ENCODE measurements around the gene CA6. TPM values are rescaled to one million over a fixed set of nuclear protein-coding genes. Genes with fewer than 3 reads are reported as not detected.
"Not testable (repeated sequence)": the region's sequence is repeated elsewhere in the genome, so short reads cannot be mapped to it uniquely, and the experiment has no call there.

CA6 gene
- total and polyA plus RNA-seq, 12 donors = 0.17 TPM; not detected in 11

DNA sequence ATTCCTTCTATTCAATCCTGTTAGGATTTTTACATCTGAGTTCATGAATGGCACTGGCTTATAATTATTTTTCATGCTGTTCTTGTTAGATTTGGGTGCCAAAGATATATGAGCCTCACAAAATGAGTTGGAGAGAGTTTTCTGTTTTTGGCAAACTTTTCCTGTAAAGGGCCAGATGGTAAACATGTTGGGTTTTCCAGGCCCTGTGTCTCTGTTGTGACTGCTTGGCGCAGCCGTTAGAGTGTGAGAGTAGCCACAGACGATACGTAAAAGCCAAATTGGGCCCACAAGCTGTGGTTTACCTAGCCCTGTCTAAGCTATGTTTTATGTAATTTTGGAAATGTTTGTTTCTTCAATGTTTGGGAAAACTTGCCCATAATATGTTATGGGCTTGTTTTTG lies 15.6 kb upstream of the CA6 start:
- DNase-seq = no peak
- TF ChIP-seq, protein P1, sequence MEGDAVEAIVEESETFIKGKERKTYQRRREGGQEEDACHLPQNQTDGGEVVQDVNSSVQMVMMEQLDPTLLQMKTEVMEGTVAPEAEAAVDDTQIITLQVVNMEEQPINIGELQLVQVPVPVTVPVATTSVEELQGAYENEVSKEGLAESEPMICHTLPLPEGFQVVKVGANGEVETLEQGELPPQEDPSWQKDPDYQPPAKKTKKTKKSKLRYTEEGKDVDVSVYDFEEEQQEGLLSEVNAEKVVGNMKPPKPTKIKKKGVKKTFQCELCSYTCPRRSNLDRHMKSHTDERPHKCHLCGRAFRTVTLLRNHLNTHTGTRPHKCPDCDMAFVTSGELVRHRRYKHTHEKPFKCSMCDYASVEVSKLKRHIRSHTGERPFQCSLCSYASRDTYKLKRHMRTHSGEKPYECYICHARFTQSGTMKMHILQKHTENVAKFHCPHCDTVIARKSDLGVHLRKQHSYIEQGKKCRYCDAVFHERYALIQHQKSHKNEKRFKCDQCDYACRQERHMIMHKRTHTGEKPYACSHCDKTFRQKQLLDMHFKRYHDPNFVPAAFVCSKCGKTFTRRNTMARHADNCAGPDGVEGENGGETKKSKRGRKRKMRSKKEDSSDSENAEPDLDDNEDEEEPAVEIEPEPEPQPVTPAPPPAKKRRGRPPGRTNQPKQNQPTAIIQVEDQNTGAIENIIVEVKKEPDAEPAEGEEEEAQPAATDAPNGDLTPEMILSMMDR (IDR thresholded peaks at IDR 0.05) = no peak
- TF ChIP-seq POLR2A (IDR thresholded peaks at IDR 0.05) = no peak
- H3K27ac ChIP-seq = no peak overlapping the region
- no peaks in the 10 kb centered on the region for H3K36me3 ChIP-seq (replicated peaks in 1 of 2)
- H3K4me3 ChIP-seq = no peak overlapping the region
- 77 to 90% (median 86%) methylated on average over 4 of the region's 4 CpGs for WGBS, 4 donors
- H3K27me3 ChIP-seq = no peaks in the 10 kb centered on the region
- H3K4me1 ChIP-seq (replicated peaks in 1 of 2) = no peaks in the 10 kb centered on the region
- intact Hi-C loops (cut with DNase I) = no loop called here
- H3K9me3 ChIP-seq (replicated peaks in 1 of 3) = no peaks in the 10 kb centered on the region

DNA sequence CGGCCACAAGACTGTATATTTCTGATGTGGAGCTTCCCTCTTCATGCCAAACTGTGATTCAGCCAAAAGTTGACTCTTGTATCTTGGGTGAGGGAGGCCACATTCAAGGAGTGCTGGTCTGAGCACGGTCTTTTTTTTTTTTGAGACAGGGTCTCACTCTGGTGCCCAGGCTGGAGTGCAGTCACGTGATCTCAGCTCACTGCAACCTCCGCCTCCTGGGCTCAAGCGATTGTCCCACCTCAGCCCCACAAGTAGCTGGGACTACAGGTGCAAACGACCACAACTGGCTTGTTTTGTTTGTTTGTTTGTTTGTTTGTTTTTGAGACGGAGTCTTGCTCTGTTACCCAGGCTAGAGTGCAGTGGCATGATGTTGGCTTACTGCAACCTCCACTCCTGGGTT lies 8.6 kb upstream of the CA6 start:
- H3K27me3 ChIP-seq; H3K27ac ChIP-seq; H3K9me3 ChIP-seq (replicated peaks in 1 of 3); H3K4me3 ChIP-seq; H3K36me3 ChIP-seq (replicated peaks in 1 of 2); DNase-seq; H3K4me1 ChIP-seq (replicated peaks in 1 of 2); intact Hi-C loops (cut with DNase I): not testable (repeated sequence)
- WGBS, 4 donors = 89 to 93% (median 89%) methylated on average over 7 of the region's 7 CpGs

DNA sequence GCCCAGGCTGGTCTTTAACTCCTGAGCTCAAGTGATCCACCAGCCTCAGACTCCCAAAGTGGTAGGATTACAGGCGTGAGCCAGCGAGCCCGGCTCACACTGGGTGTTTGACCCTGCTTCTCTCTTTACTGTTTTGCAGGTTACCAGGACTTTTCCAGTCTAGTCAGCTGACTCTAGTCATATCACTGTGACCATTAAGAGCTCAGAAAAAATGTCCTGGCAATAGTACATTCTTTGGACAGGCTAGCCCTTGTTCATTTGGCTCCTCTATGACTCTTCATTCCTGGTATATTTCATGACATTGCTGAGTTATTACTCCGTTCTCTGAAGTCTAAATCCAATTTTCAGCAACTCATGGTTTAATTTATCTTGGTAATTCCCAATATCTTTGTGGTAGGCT lies 8.0 kb upstream of the CA6 start:
- Histone ChIP-seq H3K36me3 (replicated peaks in 1 of 2) (no peaks in the 10 kb centered on the region), H3K9me3 (replicated peaks in 1 of 3) (no peaks in the 10 kb centered on the region), H3K4me1 (replicated peaks in 1 of 2) (no peaks in the 10 kb centered on the region), H3K4me3 (no peak overlapping the region), H3K27me3 (no peaks in the 10 kb centered on the region), H3K27ac (no peak overlapping the region)
- no peak for DNase-seq
- TF ChIP-seq POLR2A (IDR thresholded peaks at IDR 0.05) = no peak
- TF ChIP-seq, protein P1 (IDR thresholded peaks at IDR 0.05) = no peak
- intact Hi-C loops (cut with DNase I) = no loop called here
- WGBS, 4 donors = 88 to 98% (median 94%) methylated on average over 4 of the region's 4 CpGs

DNA sequence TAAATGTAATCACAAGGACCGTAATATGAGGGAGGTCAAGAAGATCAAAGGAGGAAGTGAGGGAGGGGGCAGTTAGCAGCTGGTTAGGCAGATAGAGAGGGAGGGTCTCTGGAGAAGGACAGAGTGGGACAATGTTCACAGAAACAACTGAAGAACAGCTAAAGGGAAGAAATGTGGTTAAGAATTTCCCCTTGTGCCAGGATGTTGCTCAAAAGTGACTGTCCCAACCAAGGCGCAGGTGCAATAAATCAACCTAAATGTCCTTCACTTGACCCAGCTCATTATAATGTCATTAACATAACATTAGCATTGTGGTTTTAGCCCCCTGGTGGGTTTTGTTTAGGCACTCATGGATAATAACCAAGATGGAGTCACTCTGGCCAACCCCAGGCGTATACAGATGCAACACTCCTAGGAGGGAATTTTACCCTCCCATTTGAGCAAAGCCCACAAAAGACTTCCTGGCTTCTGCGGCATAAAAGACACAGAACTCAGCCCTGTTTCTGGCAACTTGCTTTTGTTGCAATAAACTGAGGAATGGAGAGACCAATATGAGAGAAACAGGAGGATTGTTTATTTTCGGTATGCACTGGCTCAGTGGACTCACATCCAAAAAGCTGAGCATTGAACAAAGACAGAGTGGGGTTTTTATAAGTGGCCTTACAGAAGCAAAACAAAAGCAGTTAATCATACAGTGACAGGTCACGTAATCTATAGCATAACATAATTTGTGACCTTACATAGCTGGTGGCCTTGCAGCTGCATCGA lies 7.3 kb upstream of the CA6 start:
- no peak for DNase-seq
- no peaks in the 10 kb centered on the region for H3K27me3 ChIP-seq
- H3K36me3 ChIP-seq (replicated peaks in 1 of 2) = no peaks in the 10 kb centered on the region
- H3K9me3 ChIP-seq (replicated peaks in 1 of 3) = no peaks in the 10 kb centered on the region
- no peak overlapping the region for H3K27ac ChIP-seq
- H3K4me3 ChIP-seq = no peak overlapping the region
- intact Hi-C loops (cut with DNase I) = no loop called here
- H3K4me1 ChIP-seq (replicated peaks in 1 of 2) = no peaks in the 10 kb centered on the region
- TF ChIP-seq, protein P1 (IDR thresholded peaks at IDR 0.05) = no peak
- no peak for TF ChIP-seq POLR2A (IDR thresholded peaks at IDR 0.05)
- 44 to 54% (median 46%) methylated on average over 7 of the region's 7 CpGs for WGBS, 4 donors

DNA sequence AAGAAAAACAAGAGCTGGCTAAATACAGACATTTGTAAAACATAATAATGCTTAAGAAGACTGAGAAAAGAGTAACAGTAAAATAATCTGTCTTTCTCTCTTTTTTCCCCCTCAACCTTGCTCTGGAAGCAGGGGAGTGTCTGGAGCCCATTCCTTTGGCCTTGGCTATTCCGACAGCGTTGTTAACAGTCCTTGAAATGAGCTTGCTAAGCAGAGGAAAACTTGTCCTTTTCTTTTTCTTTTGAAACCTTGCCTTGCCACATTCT lies 6.7 kb upstream of the CA6 start:
- no peak for DNase-seq
- 24 to 47% (median 41%) methylated on average over 2 of the region's 2 CpGs for WGBS, 4 donors
- intact Hi-C loops (cut with DNase I) = no loop called here
- TF ChIP-seq, protein P1 (IDR thresholded peaks at IDR 0.05) = no peak
- no peak for TF ChIP-seq POLR2A (IDR thresholded peaks at IDR 0.05)
- Histone ChIP-seq H3K27me3 (no peaks in the 10 kb centered on the region), H3K4me3 (no peak overlapping the region), H3K36me3 (replicated peaks in 1 of 2) (no peaks in the 10 kb centered on the region), H3K27ac (no peak overlapping the region), H3K4me1 (replicated peaks in 1 of 2) (no peaks in the 10 kb centered on the region), H3K9me3 (replicated peaks in 1 of 3) (no peaks in the 10 kb centered on the region)
